GM23338 (cell line): ENCODE results near the gene ARHGEF28. TPM values are rescaled to one million over a fixed set of nuclear protein-coding genes. Genes with fewer than 3 reads are reported as not detected.

Experiments used
- ATAC-seq: fragments of 200-7000 bp; cut with Tn5 transposase; 3 replicates; pipeline ENCODE4 v1.9.1; 2020
- DNase-seq: peaks from one replicate; pipeline ENCODE4 v3.0.0-alpha.2; 2015; ENCODE audit warnings: low spot score
- H2AFZ ChIP-seq: fragments of 200-600 bp; sonication (generic); 2 replicates; pipeline ENCODE4 v1.8.0; 2016; ENCODE audit warnings: antibody characterized with exemption, mild to moderate bottlenecking, moderate library complexity
- H3F3A ChIP-seq: fragments of 200-600 bp; sonication (generic); replicated peaks from 2 replicates; pipeline ENCODE4 v1.8.0; 2017; ENCODE audit warnings: antibody characterized with exemption, mixed run types, low read depth
- H3K27ac ChIP-seq: fragments of 200-600 bp; sonication (generic); 2 replicates; pipeline ENCODE4 v1.6.1; 2016; ENCODE audit warnings: low read depth
- H3K27me3 ChIP-seq: fragments of 200-600 bp; sonication (generic); 2 replicates; pipeline ENCODE4 v1.8.0; 2016; ENCODE audit warnings: mild to moderate bottlenecking, mixed run types, moderate library complexity; ENCODE audit not compliant: insufficient read depth
- H3K36me3 ChIP-seq: fragments of 200-600 bp; sonication (generic); 2 replicates; pipeline ENCODE4 v1.8.0; 2016; ENCODE audit warnings: mild to moderate bottlenecking; ENCODE audit not compliant: insufficient read depth
- H3K4me1 ChIP-seq: fragments of 200-600 bp; sonication (generic); 2 replicates; pipeline ENCODE4 v1.8.0; 2016; ENCODE audit warnings: mild to moderate bottlenecking, moderate library complexity; ENCODE audit not compliant: insufficient read depth
- H3K4me2 ChIP-seq: fragments of 200-600 bp; sonication (generic); 2 replicates; pipeline ENCODE4 v1.7.1; 2017; ENCODE audit warnings: mixed run types
- H3K4me3 ChIP-seq: fragments of 200-600 bp; sonication (generic); 2 replicates; pipeline ENCODE4 v1.6.1; 2016; ENCODE audit warnings: mixed run types
- H3K79me2 ChIP-seq: fragments of 200-600 bp; sonication (generic); replicated peaks from 2 replicates; pipeline ENCODE4 v1.8.0; 2017; ENCODE audit warnings: mild to moderate bottlenecking; ENCODE audit not compliant: insufficient read depth
- H3K9me2 ChIP-seq: fragments of 200-600 bp; sonication (generic); 2 replicates; pipeline ENCODE4 v1.8.0; 2017; ENCODE audit not compliant: insufficient read depth
- H4K20me1 ChIP-seq: fragments of 200-600 bp; sonication (generic); replicated peaks from 2 replicates; pipeline ENCODE4 v1.8.0; 2017; ENCODE audit warnings: mild to moderate bottlenecking; ENCODE audit not compliant: insufficient read depth
- H3K27ac Mint-ChIP-seq: 2 replicates; pipeline ENCODE4 v1.8.0; 2020; ENCODE audit warnings: inconsistent platforms, mild to moderate bottlenecking, moderate library complexity, mixed read lengths
- H3K27me3 Mint-ChIP-seq: 3 replicates; pipeline ENCODE4 v1.8.0; 2022; ENCODE audit warnings: low read depth, mild to moderate bottlenecking, moderate library complexity, mixed read lengths, inconsistent platforms; ENCODE audit not compliant: insufficient read depth, poor library complexity
- H3K36me3 Mint-ChIP-seq: 3 replicates; pipeline ENCODE4 v1.8.0; 2021; ENCODE audit warnings: low read depth, mild to moderate bottlenecking, inconsistent platforms, moderate library complexity, mixed read lengths
- H3K4me1 Mint-ChIP-seq: 3 replicates; pipeline ENCODE4 v1.8.0; 2020; ENCODE audit warnings: mild to moderate bottlenecking, inconsistent platforms, mixed read lengths
- H3K4me3 Mint-ChIP-seq: 3 replicates; pipeline ENCODE4 v1.8.0; 2021; ENCODE audit warnings: moderate library complexity, mild to moderate bottlenecking, inconsistent platforms, mixed read lengths
- H3K9me3 Mint-ChIP-seq: 3 replicates; pipeline ENCODE4 v1.8.0; 2020; ENCODE audit warnings: moderate library complexity, mild to moderate bottlenecking, inconsistent platforms, mixed read lengths
- CREB1 ChIP-seq: fragments of 250-450 bp; sonication (Bioruptor Pico); IDR thresholded peaks from 2 replicates; pipeline ENCODE4 v1.5.0; 2020; ENCODE audit warnings: low read depth, mild to moderate bottlenecking, moderate library complexity
- CTCF ChIP-seq, 2 experiments: fragments of 200-600 bp in 1 of 2; sonication (generic) in 1 of 2; conservative IDR thresholded peaks; 2 replicates each; pipeline versions ENCODE4 v1.5.1 to v1.6.1; 2016 to 2017; ENCODE audit warnings: antibody characterized with exemption in 2 of 2, low read depth in 2 of 2, mild to moderate bottlenecking in 2 of 2, moderate library complexity in 1 of 2
- ETS1 ChIP-seq: IDR thresholded peaks from 2 replicates; pipeline ENCODE4 v1.6.1; 2016; ENCODE audit warnings: antibody characterized with exemption
- EZH2 ChIP-seq: fragments of 200-600 bp; sonication (generic); IDR thresholded peaks from one replicate; pipeline ENCODE4 v1.8.0; 2017; ENCODE audit warnings: antibody characterized with exemption, mild to moderate bottlenecking, low read depth; ENCODE audit not compliant: unreplicated experiment
- EZH2phosphoT487 ChIP-seq: fragments of 200-600 bp; sonication (generic); IDR thresholded peaks from one replicate; pipeline ENCODE4 v1.8.1; 2018; ENCODE audit warnings: antibody characterized with exemption; ENCODE audit not compliant: unreplicated experiment
- JUNB ChIP-seq: IDR thresholded peaks from one replicate; pipeline ENCODE4 v1.6.1; 2016; ENCODE audit warnings: antibody characterized with exemption; ENCODE audit not compliant: unreplicated experiment
- NANOG ChIP-seq: IDR thresholded peaks from 2 replicates; pipeline ENCODE4 v1.6.1; 2016; ENCODE audit warnings: antibody characterized with exemption, borderline replicate concordance
- REST ChIP-seq: IDR thresholded peaks from one replicate; pipeline ENCODE4 v1.6.1; 2018; ENCODE audit warnings: antibody characterized with exemption; ENCODE audit not compliant: unreplicated experiment
- ZNF114 ChIP-seq: fragments of 250-450 bp; sonication (Bioruptor Pico); IDR thresholded peaks from 2 replicates; pipeline ENCODE4 v1.5.0; 2020; ENCODE audit warnings: mild to moderate bottlenecking, moderate library complexity
- ZNF331 ChIP-seq: fragments of 250-450 bp; sonication (Bioruptor Pico); IDR thresholded peaks from 2 replicates; pipeline ENCODE4 v1.5.0; 2020; ENCODE audit warnings: low read depth, mild to moderate bottlenecking, moderate library complexity
- polyA plus RNA-seq: library from polyadenylated mRNA; unstranded; fragments of >200 nt; fragmentation: Nextera tagmentation; extraction: Ambion mirVana; gene quantifications from 2 replicates; pipeline ENCODE4 v1.2.1, GENCODE V29; 2016
- total RNA-seq: library from RNA; depleted of rRNA; stranded (reverse); fragments of >200 nt; shearing (Covaris generic); gene quantifications from 2 replicates; pipeline ENCODE4 v1.2.3, GENCODE V29; 2014

The ARHGEF28 gene
- total and polyA plus RNA-seq, 2 experiments from 2014 or later = 0.39 to 1.0 TPM

- TF ChIP-seq REST (no peak), ETS1 (no peak), JUNB (no peak), EZH2 (no peak), CREB1 (CRISPR knock-in tag) (no peak), CTCF (conservative IDR thresholded peaks at IDR 0.05; ENCODE audit: low read depth in 2 of 2) (no peak), EZH2phosphoT487 (no peak), ZNF331 (CRISPR knock-in tag) (no peak), NANOG (no peak)
These were observed 173.5 kb downstream of the ARHGEF28 start (continued) for GRCh38 chr5:73799401-73799972.

- no peak overlapping the region for H3K4me3 ChIP-seq
- no peak for ATAC-seq
- no peaks in the 10 kb centered on the region for H3K4me1 ChIP-seq
- Mint-ChIP-seq H3K27me3 (peaks cover 2% of the 10 kb centered on the region), H3K36me3 (no peaks in the 10 kb centered on the region), H3K27ac (no peak overlapping the region), H3K4me3 (no peak overlapping the region), H3K9me3 (no peaks in the 10 kb centered on the region), H3K4me1 (peaks cover 5% of the 10 kb centered on the region)
- 0 out of 2 replicates have a peak, but pooled peaks cover 5% of the 10 kb centered on the region for H3K9me2 ChIP-seq
- no peaks in the 10 kb centered on the region for H3K79me2 ChIP-seq
- no peaks in the 10 kb centered on the region for H3F3A ChIP-seq
- no peak for DNase-seq
- H3K36me3 ChIP-seq = no peaks in the 10 kb centered on the region
- H3K27ac ChIP-seq = no peak overlapping the region
- H3K27me3 ChIP-seq = no peaks in the 10 kb centered on the region
- H4K20me1 ChIP-seq = no peaks in the 10 kb centered on the region
- H2AFZ ChIP-seq = no peak overlapping the region
- H3K4me2 ChIP-seq = no peak overlapping the region
- TF ChIP-seq ETS1 (no peak), ZNF114 (CRISPR knock-in tag) (no peak), ZNF331 (CRISPR knock-in tag) (no peak), EZH2phosphoT487 (no peak), JUNB (no peak), REST (no peak), CREB1 (CRISPR knock-in tag) (no peak)
These were observed 175.7 kb downstream of the ARHGEF28 start for GRCh38 chr5:73801686-73802085.
